ENCODE measurements around the gene TKT.

DNA sequence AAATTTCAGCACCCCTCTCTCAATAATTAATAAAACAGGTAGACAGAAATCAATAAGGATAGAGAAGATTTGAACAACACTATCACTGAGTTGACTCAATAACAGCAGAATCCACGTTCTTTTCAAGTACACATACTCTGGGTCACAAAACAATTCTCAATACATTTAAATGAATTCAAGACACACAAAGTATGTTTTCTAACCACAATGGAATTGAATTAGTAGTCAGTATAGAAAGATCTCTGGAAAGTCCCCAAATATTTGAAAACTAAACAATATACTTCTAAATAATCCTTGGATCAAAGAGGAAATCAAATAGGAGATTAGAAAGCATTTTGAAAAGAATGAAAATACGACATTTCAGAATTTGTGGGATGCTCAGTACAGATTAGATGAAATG lies 40.0 kb downstream of the TKT start:
- no peak for TF ChIP-seq CTCF (IDR thresholded peaks at IDR 0.05)
- TF ChIP-seq POLR2A (IDR thresholded peaks at IDR 0.05), result no peak

Data from testis (tissue), 2 donors.